Endodermal cell (in vitro differentiated cells): ENCODE data around the gene CC2D1B. TPM values are rescaled to one million over a fixed set of nuclear protein-coding genes. Genes with fewer than 3 reads are reported as not detected.

Experiments used
- DNase-seq: peaks from one replicate; pipeline ENCODE4 v3.0.0-alpha.2; 2017
- H3K27ac ChIP-seq: 2 replicates; pipeline ENCODE4 v1.5.1; 2013; ENCODE audit warnings: mild to moderate bottlenecking, low read depth, low read length, moderate library complexity
- H3K27me3 ChIP-seq: 2 replicates; pipeline ENCODE4 v1.6.1; 2013; ENCODE audit warnings: mild to moderate bottlenecking, low read length, moderate library complexity; ENCODE audit not compliant: insufficient read depth, control insufficient read depth, poor library complexity, severe bottlenecking
- H3K36me3 ChIP-seq: 2 replicates; pipeline ENCODE4 v1.7.0; 2013; ENCODE audit warnings: mild to moderate bottlenecking, low read length, moderate library complexity; ENCODE audit not compliant: control insufficient read depth, insufficient read depth
- H3K4me1 ChIP-seq: one replicate; pipeline ENCODE4 v1.7.0; 2013; ENCODE audit warnings: low read length; ENCODE audit not compliant: control insufficient read depth, insufficient read depth
- H3K4me3 ChIP-seq: 2 replicates; pipeline ENCODE4 v1.5.1; 2013; ENCODE audit warnings: mild to moderate bottlenecking, low read length, moderate library complexity
- H3K9ac ChIP-seq: 2 replicates; pipeline ENCODE4 v1.6.1; 2013; ENCODE audit warnings: mild to moderate bottlenecking, low read length, moderate library complexity; ENCODE audit not compliant: poor library complexity, severe bottlenecking; ENCODE audit errors: extremely low read depth
- H3K9me3 ChIP-seq: 2 replicates; pipeline ENCODE4 v1.6.1; 2013; ENCODE audit warnings: mild to moderate bottlenecking, low read length, moderate library complexity; ENCODE audit not compliant: control insufficient read depth
- H3K27ac Mint-ChIP-seq: 2 replicates; pipeline ENCODE4 v1.8.0; 2020; ENCODE audit warnings: mixed read lengths
- H3K27me3 Mint-ChIP-seq: 2 replicates; pipeline ENCODE4 v1.8.0; 2021; ENCODE audit warnings: mild to moderate bottlenecking, mixed read lengths; ENCODE audit not compliant: insufficient read depth
- H3K36me3 Mint-ChIP-seq: 2 replicates; pipeline ENCODE4 v1.8.0; 2020; ENCODE audit warnings: low read depth, mixed read lengths
- H3K4me1 Mint-ChIP-seq: 2 replicates; pipeline ENCODE4 v1.8.0; 2020; ENCODE audit warnings: mixed read lengths
- H3K4me3 Mint-ChIP-seq: 2 replicates; pipeline ENCODE4 v1.8.0; 2020; ENCODE audit warnings: mild to moderate bottlenecking, moderate library complexity, mixed read lengths
- H3K9me3 Mint-ChIP-seq: 2 replicates; pipeline ENCODE4 v1.8.0; 2020; ENCODE audit warnings: mild to moderate bottlenecking, mixed read lengths
- CTCF ChIP-seq: fragments of 200-600 bp; sonication (generic); conservative IDR thresholded peaks from 2 replicates; pipeline ENCODE4 v1.5.0; 2021; ENCODE audit warnings: antibody characterized with exemption, mild to moderate bottlenecking
- WGBS, 2 experiments: methylation state at CpG; one replicate each; pipeline versions ENCODE4 v1.1.5 to v1.1.7; 2013; ENCODE audit warnings: missing lambda C conversion rate in 2 of 2, mixed read lengths in 1 of 2; ENCODE audit not compliant: insufficient coverage in 1 of 2, insufficient read length in 1 of 2; 5-methylcytosine and 5-hydroxymethylcytosine counted together
- total RNA-seq, 2 donors: library from RNA; stranded (reverse); fragmentation: NEBNext Ultra II Directional in 1 of 2; extraction: Animal tissue kit (Norgen Biotek cat#: 25700) in 1 of 2; gene quantifications; 2 replicates in 1 of 2; 3 replicates in 1 of 2; pipeline ENCODE4 v1.2.1, GENCODE V29; 2021

Gene CC2D1B
- total RNA-seq, 2 donors from 2014 or later = 32.7 to 50.1 TPM

- Histone ChIP-seq H3K4me3 (no peak overlapping the region), H3K9ac (no peak overlapping the region), H3K36me3 (peaks cover 99% of the 10 kb centered on the region), H3K9me3 (no peaks in the 10 kb centered on the region), H3K27me3 (no peaks in the 10 kb centered on the region), H3K27ac (no peak overlapping the region), H3K4me1 (no peaks in the 10 kb centered on the region)
- H3K9me3 Mint-ChIP-seq = no peaks in the 10 kb centered on the region
- H3K4me3 Mint-ChIP-seq = no peak overlapping the region
- 93 to 98% methylated on average over 9 to 18 of the region's 18 CpGs for WGBS, 2 experiments
- H3K27ac Mint-ChIP-seq = no peak overlapping the region
- no peak for TF ChIP-seq CTCF
- DNase-seq = no peak
- H3K4me1 Mint-ChIP-seq = no peaks in the 10 kb centered on the region
- peaks cover 81% of the 10 kb centered on the region for H3K36me3 Mint-ChIP-seq
- no peaks in the 10 kb centered on the region for H3K27me3 Mint-ChIP-seq
Measured at GRCh38 chr1:52358851-52359497, 7.0 kb downstream of the CC2D1B start.

- Mint-ChIP-seq H3K9me3 (no peaks in the 10 kb centered on the region), H3K36me3 (peaks cover 87% of the 10 kb centered on the region), H3K4me3 (no peak overlapping the region), H3K4me1 (no peaks in the 10 kb centered on the region), H3K27me3 (no peaks in the 10 kb centered on the region), H3K27ac (no peak overlapping the region)
- no peak overlapping the region for H3K4me3 ChIP-seq
- no peaks in the 10 kb centered on the region for H3K27me3 ChIP-seq
- peaks cover 100% of the 10 kb centered on the region for H3K36me3 ChIP-seq
- DNase-seq = no peak
- TF ChIP-seq CTCF = no peak
- no peaks in the 10 kb centered on the region for H3K4me1 ChIP-seq
- no peaks in the 10 kb centered on the region for H3K9me3 ChIP-seq
- WGBS, 2 experiments = 94 to 96% methylated on average over 7 to 9 of the region's 9 CpGs
- no peak overlapping the region for H3K9ac ChIP-seq
- H3K27ac ChIP-seq = no peak overlapping the region
Measured at GRCh38 chr1:52357397-52357796, 8.6 kb downstream of the CC2D1B start.

- H3K27ac Mint-ChIP-seq = no peak overlapping the region
- DNase-seq = no peak
- Histone ChIP-seq H3K27ac (no peak overlapping the region), H3K9ac (no peak overlapping the region), H3K27me3 (no peaks in the 10 kb centered on the region), H3K36me3 (peaks cover 99% of the 10 kb centered on the region), H3K4me3 (no peak overlapping the region), H3K9me3 (no peaks in the 10 kb centered on the region), H3K4me1 (no peaks in the 10 kb centered on the region)
- no peak for TF ChIP-seq CTCF
- peaks cover 89% of the 10 kb centered on the region for H3K36me3 Mint-ChIP-seq
- no peaks in the 10 kb centered on the region for H3K4me1 Mint-ChIP-seq
- 93 to 100% methylated on average over 6 to 8 of the region's 8 CpGs for WGBS, 2 experiments
- H3K4me3 Mint-ChIP-seq = no peak overlapping the region
- no peaks in the 10 kb centered on the region for H3K9me3 Mint-ChIP-seq
- no peaks in the 10 kb centered on the region for H3K27me3 Mint-ChIP-seq
Measured at GRCh38 chr1:52356818-52357355, 9.1 kb downstream of the CC2D1B start.
